ENCODE results near the gene TBC1D14.

Gene TBC1D14

GRCh38 chr4:6880691-6881090, 28.9 kb upstream of the TBC1D14 start:
- no peak overlapping the region for H3K9ac ChIP-seq (ENCODE audit: low read length)
- H3K4me3 ChIP-seq (ENCODE audit: low read depth, low read length), result no peak overlapping the region
- no peaks in the 10 kb centered on the region for H3K27me3 ChIP-seq (ENCODE audit: control insufficient read depth, insufficient read depth, low read length)
- peaks cover 13% of the 10 kb centered on the region for H3K4me1 ChIP-seq (ENCODE audit: control insufficient read depth, insufficient read depth, low read length)
- peaks cover 67% of the 10 kb centered on the region for H3K36me3 ChIP-seq (ENCODE audit: control insufficient read depth, insufficient read depth, low read length)
- no peaks in the 10 kb centered on the region for H3K9me3 ChIP-seq (ENCODE audit: control insufficient read depth, insufficient read depth, low read depth, low read length)
- no peak overlapping the region for H3K27ac ChIP-seq (ENCODE audit: low read depth, low read length)

GRCh38 chr4:6881908-6882307, 27.7 kb upstream of the TBC1D14 start:
- Histone ChIP-seq H3K27me3 (ENCODE audit: control insufficient read depth, insufficient read depth, low read length) (no peaks in the 10 kb centered on the region), H3K9me3 (ENCODE audit: control insufficient read depth, insufficient read depth, low read depth, low read length) (no peaks in the 10 kb centered on the region), H3K4me3 (ENCODE audit: low read depth, low read length) (no peak overlapping the region), H3K9ac (ENCODE audit: low read length) (no peak overlapping the region), H3K4me1 (ENCODE audit: control insufficient read depth, insufficient read depth, low read length) (peaks cover 13% of the 10 kb centered on the region), H3K36me3 (ENCODE audit: control insufficient read depth, insufficient read depth, low read length) (peaks cover 55% of the 10 kb centered on the region), H3K27ac (ENCODE audit: low read depth, low read length) (no peak overlapping the region)

DNA sequence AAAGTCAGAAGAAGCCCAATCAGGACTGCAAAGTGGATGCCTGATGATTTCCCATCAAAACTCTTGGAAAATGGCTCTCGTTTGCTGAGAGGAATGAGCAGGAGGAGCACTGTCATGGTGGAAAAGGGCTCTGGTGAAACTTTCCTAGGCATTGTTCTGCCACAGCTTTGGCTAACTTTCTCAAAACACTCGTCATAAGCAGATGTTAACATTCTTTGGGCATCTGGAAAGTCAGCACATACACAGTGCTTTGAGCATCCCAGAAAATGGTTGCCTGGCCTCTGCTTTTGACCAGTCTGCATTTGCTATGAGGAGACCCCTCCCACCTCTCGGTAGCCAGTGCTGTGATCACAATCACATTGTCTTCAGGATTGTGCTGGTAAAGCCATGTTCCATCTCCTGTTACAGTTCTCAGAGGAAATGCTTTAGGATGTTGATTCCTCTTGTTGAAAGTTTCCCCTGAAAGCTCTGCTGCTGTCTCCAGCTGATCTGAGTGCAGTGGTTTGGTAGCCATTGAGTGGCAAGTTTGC, 25.2 kb upstream of the TBC1D14 start:
- Histone ChIP-seq H3K4me1 (ENCODE audit: control insufficient read depth, insufficient read depth, low read length) (peaks cover 15% of the 10 kb centered on the region), H3K27me3 (ENCODE audit: control insufficient read depth, insufficient read depth, low read length) (no peaks in the 10 kb centered on the region), H3K27ac (ENCODE audit: low read depth, low read length) (no peak overlapping the region), H3K4me3 (ENCODE audit: low read depth, low read length) (no peak overlapping the region), H3K9ac (ENCODE audit: low read length) (no peak overlapping the region), H3K9me3 (ENCODE audit: control insufficient read depth, insufficient read depth, low read depth, low read length) (0 out of 2 replicates have a peak, but pooled peaks cover 2% of the 10 kb centered on the region), H3K36me3 (ENCODE audit: control insufficient read depth, insufficient read depth, low read length) (peaks cover 33% of the 10 kb centered on the region)

GRCh38 chr4:6885953-6886557, 23.6 kb upstream of the TBC1D14 start:
- H3K27ac ChIP-seq (ENCODE audit: low read depth, low read length), result no peak overlapping the region
- H3K4me1 ChIP-seq (ENCODE audit: control insufficient read depth, insufficient read depth, low read length), result peaks cover 15% of the 10 kb centered on the region
- H3K27me3 ChIP-seq (ENCODE audit: control insufficient read depth, insufficient read depth, low read length), result no peaks in the 10 kb centered on the region
- H3K9ac ChIP-seq (ENCODE audit: low read length), result no peak overlapping the region
- H3K36me3 ChIP-seq (ENCODE audit: control insufficient read depth, insufficient read depth, low read length), result peaks cover 20% of the 10 kb centered on the region
- peaks cover 14% of the 10 kb centered on the region for H3K9me3 ChIP-seq (ENCODE audit: control insufficient read depth, insufficient read depth, low read depth, low read length)
- no peak overlapping the region for H3K4me3 ChIP-seq (ENCODE audit: low read depth, low read length)

- Histone ChIP-seq H3K9ac (ENCODE audit: low read length) (no peak overlapping the region), H3K4me3 (ENCODE audit: low read depth, low read length) (no peak overlapping the region), H3K36me3 (ENCODE audit: control insufficient read depth, insufficient read depth, low read length) (peaks cover 12% of the 10 kb centered on the region), H3K27ac (ENCODE audit: low read depth, low read length) (no peak overlapping the region), H3K9me3 (ENCODE audit: control insufficient read depth, insufficient read depth, low read depth, low read length) (peaks cover 14% of the 10 kb centered on the region), H3K4me1 (ENCODE audit: control insufficient read depth, insufficient read depth, low read length) (peaks cover 15% of the 10 kb centered on the region), H3K27me3 (ENCODE audit: control insufficient read depth, insufficient read depth, low read length) (no peaks in the 10 kb centered on the region)
Measured at GRCh38 chr4:6886886-6887285, 22.7 kb upstream of the TBC1D14 start.

DNA sequence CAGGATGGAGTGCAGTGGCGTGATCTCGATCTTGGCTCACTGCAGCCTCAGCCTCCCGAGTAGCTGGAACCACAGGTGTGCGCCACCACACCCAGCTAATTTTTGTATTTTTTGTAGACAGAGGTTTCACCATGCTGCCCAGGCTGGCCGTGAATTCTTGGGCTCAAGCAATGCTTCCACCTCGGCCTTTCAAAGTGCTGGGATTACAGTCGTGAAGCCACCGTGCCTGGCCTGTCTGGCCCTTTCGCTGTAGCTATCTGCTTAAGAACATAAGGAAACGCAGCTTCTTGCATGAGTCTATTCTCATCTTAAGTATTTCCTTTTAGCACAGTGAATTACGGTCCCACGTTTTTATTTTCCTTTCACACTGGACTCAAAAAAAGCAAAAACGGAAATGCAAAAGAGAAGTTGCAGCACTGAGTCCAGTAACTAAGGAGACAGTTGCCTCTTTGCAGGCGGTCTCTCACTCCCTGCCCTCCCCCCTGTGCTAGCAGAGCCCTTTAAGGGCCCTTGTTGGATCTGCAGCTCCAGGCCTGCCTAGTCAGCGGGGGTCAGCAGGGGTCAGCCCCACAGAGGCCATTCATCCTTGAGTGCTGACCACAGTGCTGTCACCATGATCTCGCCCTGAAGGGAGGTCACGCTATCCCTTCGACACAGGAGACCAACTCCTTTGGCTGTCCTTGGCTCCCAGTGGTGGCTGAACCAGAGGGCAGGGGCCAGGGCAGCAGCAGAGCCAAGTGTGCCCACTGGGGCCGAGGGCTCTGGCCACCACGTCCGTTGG, 21.8 kb upstream of the TBC1D14 start:
- H3K9ac ChIP-seq (ENCODE audit: low read length), result no peak overlapping the region
- H3K27ac ChIP-seq (ENCODE audit: low read depth, low read length), result no peak overlapping the region
- no peak overlapping the region for H3K4me3 ChIP-seq (ENCODE audit: low read depth, low read length)
- no peaks in the 10 kb centered on the region for H3K27me3 ChIP-seq (ENCODE audit: control insufficient read depth, insufficient read depth, low read length)
- H3K36me3 ChIP-seq (ENCODE audit: control insufficient read depth, insufficient read depth, low read length), result peaks cover 4% of the 10 kb centered on the region
- peaks cover 14% of the 10 kb centered on the region for H3K9me3 ChIP-seq (ENCODE audit: control insufficient read depth, insufficient read depth, low read depth, low read length)
- peaks cover 23% of the 10 kb centered on the region for H3K4me1 ChIP-seq (ENCODE audit: control insufficient read depth, insufficient read depth, low read length)

- Histone ChIP-seq H3K27me3 (ENCODE audit: control insufficient read depth, insufficient read depth, low read length) (no peaks in the 10 kb centered on the region), H3K4me3 (ENCODE audit: low read depth, low read length) (no peak overlapping the region), H3K27ac (ENCODE audit: low read depth, low read length) (no peak overlapping the region), H3K4me1 (ENCODE audit: control insufficient read depth, insufficient read depth, low read length) (peaks cover 23% of the 10 kb centered on the region), H3K9ac (ENCODE audit: low read length) (no peak overlapping the region), H3K36me3 (ENCODE audit: control insufficient read depth, insufficient read depth, low read length) (no peaks in the 10 kb centered on the region; the same call in 1 of the 2 replicates), H3K9me3 (ENCODE audit: control insufficient read depth, insufficient read depth, low read depth, low read length) (peaks cover 14% of the 10 kb centered on the region)
Measured at GRCh38 chr4:6888506-6889071, 21.0 kb upstream of the TBC1D14 start.

- H3K27me3 ChIP-seq (ENCODE audit: control insufficient read depth, insufficient read depth, low read length), result no peaks in the 10 kb centered on the region
- no peak overlapping the region for H3K27ac ChIP-seq (ENCODE audit: low read depth, low read length)
- no peak overlapping the region for H3K9ac ChIP-seq (ENCODE audit: low read length)
- peaks cover 14% of the 10 kb centered on the region for H3K9me3 ChIP-seq (ENCODE audit: control insufficient read depth, insufficient read depth, low read depth, low read length)
- H3K4me1 ChIP-seq (ENCODE audit: control insufficient read depth, insufficient read depth, low read length), result peaks cover 22% of the 10 kb centered on the region
- H3K4me3 ChIP-seq (ENCODE audit: low read depth, low read length), result no peak overlapping the region
- no peaks in the 10 kb centered on the region; the same call in 1 of the 2 replicates for H3K36me3 ChIP-seq (ENCODE audit: control insufficient read depth, insufficient read depth, low read length)
Measured at GRCh38 chr4:6889101-6889735, 20.4 kb upstream of the TBC1D14 start.

DNA sequence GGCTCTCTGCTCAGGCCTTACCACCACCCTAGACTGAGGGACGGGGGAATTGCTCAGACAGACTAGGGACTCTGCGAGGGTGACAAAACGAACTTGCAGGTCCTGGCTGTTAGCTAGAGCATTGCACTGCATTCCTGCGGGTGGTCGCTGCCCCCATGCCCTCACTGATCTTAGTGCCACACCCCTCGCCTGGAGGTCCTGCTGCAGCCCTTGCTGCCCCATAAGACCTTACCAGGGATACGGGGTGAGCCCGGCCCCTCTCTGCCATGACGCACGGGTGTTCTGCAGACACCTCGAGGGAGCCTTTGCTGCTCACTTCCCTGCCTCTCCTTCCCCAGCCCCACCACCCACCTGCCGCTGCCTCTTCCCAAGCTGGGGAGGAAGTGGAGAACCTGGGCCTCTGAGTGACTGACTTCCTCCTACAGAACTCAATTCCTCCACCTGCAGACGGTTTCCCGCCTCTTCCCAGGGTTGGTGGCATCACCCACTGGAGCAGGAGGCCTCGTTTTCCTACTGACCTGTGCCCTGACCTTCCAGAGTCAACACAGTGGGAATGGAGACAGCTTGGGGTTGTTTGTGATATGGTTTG, 19.8 kb upstream of the TBC1D14 start:
- Histone ChIP-seq H3K4me1 (ENCODE audit: control insufficient read depth, insufficient read depth, low read length) (peaks cover 16% of the 10 kb centered on the region), H3K27me3 (ENCODE audit: control insufficient read depth, insufficient read depth, low read length) (no peaks in the 10 kb centered on the region), H3K27ac (ENCODE audit: low read depth, low read length) (no peak overlapping the region), H3K9me3 (ENCODE audit: control insufficient read depth, insufficient read depth, low read depth, low read length) (peaks cover 14% of the 10 kb centered on the region), H3K4me3 (ENCODE audit: low read depth, low read length) (no peak overlapping the region), H3K36me3 (ENCODE audit: control insufficient read depth, insufficient read depth, low read length) (no peaks in the 10 kb centered on the region), H3K9ac (ENCODE audit: low read length) (no peak overlapping the region)

DNA sequence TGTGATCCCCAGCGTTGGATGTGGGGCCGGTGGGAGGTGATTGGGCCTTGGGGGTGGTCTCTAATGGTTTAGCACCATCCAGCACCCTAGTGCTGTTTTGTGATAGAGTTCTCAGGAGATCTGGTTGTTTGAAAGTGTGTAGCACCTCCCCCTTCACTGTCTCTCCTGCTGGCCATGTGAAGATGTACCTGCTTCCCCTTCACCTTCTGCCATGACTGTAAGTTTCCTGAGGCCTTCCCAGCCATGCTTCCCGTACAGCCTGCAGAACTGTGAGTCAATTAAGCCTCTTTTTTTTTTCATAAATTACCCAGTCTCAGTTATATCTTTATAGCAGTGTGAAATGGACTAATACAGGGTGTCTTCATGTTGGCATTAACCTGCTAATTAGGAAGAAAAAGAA, 19.3 kb upstream of the TBC1D14 start:
- peaks cover 15% of the 10 kb centered on the region for H3K4me1 ChIP-seq (ENCODE audit: control insufficient read depth, insufficient read depth, low read length)
- no peaks in the 10 kb centered on the region for H3K27me3 ChIP-seq (ENCODE audit: control insufficient read depth, insufficient read depth, low read length)
- H3K9me3 ChIP-seq (ENCODE audit: control insufficient read depth, insufficient read depth, low read depth, low read length), result peaks cover 14% of the 10 kb centered on the region
- H3K27ac ChIP-seq (ENCODE audit: low read depth, low read length), result no peak overlapping the region
- no peak overlapping the region for H3K9ac ChIP-seq (ENCODE audit: low read length)
- H3K4me3 ChIP-seq (ENCODE audit: low read depth, low read length), result no peak overlapping the region
- no peaks in the 10 kb centered on the region for H3K36me3 ChIP-seq (ENCODE audit: control insufficient read depth, insufficient read depth, low read length)

Data from HUES6 (cell line).